Measurements from ENCODE around the gene MAMDC2. TPM values are rescaled to one million over a fixed set of nuclear protein-coding genes. Genes with fewer than 3 reads are reported as not detected.
A peak's percentile ranks its signal among the peaks of the same experiment; 100 is the strongest.

Gene MAMDC2
- total and polyA plus RNA-seq, 7 donors: 0.91 to 11.9 (median 2.2) TPM

GRCh38 chr9:70260606-70261005 is 217.0 kb downstream of the MAMDC2 start:
- intact Hi-C loops (cut with DNase I): loop anchor here in 1 of 2 donors (10.0 kb wide), 1 partner anchor 224 kb away; no protein-coding TSS in a partner anchor
- peak overlapping the region; percentile 19 for H3K27ac ChIP-seq
- no peak for TF ChIP-seq CTCF (IDR thresholded peaks at IDR 0.05)
- no peak for DNase-seq
- WGBS, 3 donors: 93 to 96% (median 94%) methylated on average over 8 of the region's 8 CpGs
- H3K27me3 ChIP-seq (ENCODE audit: insufficient read depth in 3 of 3, low read length in 2 of 3): no peaks in the 10 kb centered on the region
- peaks cover 3 to 16% of the 10 kb centered on the region in 2 donors for H3K36me3 ChIP-seq (ENCODE audit: insufficient read depth in 1 of 2, low read depth in 1 of 2)
- ATAC-seq: no peak
- H3K4me3 ChIP-seq: peak overlapping the region; percentile 78
- no peaks in the 10 kb centered on the region for H3K9me3 ChIP-seq
- H3K4me1 ChIP-seq: peaks cover 57% of the 10 kb centered on the region

GRCh38 chr9:70261131-70261870 is 217.7 kb downstream of the MAMDC2 start:
- no peaks in the 10 kb centered on the region for H3K27me3 ChIP-seq (ENCODE audit: insufficient read depth in 3 of 3, low read length in 2 of 3)
- peaks cover 57% of the 10 kb centered on the region for H3K4me1 ChIP-seq
- H3K27ac ChIP-seq: peak overlapping the region; percentile 19
- intact Hi-C loops (cut with DNase I): loop anchor here in 1 of 2 donors (10.0 kb wide), 1 partner anchor 224 kb away; no protein-coding TSS in a partner anchor
- WGBS, 3 donors: 43 to 57% (median 52%) methylated on average over 4 of the region's 4 CpGs
- TF ChIP-seq CTCF (IDR thresholded peaks at IDR 0.05): no peak
- peaks cover 3 to 22% of the 10 kb centered on the region in 2 donors for H3K36me3 ChIP-seq (ENCODE audit: insufficient read depth in 1 of 2, low read depth in 1 of 2)
- no peaks in the 10 kb centered on the region for H3K9me3 ChIP-seq
- H3K4me3 ChIP-seq: peak overlapping the region; percentile 8
- ATAC-seq (no peak), DNase-seq (no peak)

GRCh38 chr9:70262366-70262765 is 218.7 kb downstream of the MAMDC2 start:
- no peak for ATAC-seq
- WGBS, 3 donors: 90 to 92% (median 91%) methylated on average over 2 of the region's 2 CpGs

GRCh38 chr9:70262948-70263347 is 219.3 kb downstream of the MAMDC2 start:
- intact Hi-C loops (cut with DNase I): loop anchor here in 1 of 2 donors (10.0 kb wide), 1 partner anchor 222 kb away; no protein-coding TSS in a partner anchor
- Histone ChIP-seq H3K4me3 (no peak overlapping the region), H3K27me3 (ENCODE audit: insufficient read depth in 3 of 3, low read length in 2 of 3) (no peaks in the 10 kb centered on the region), H3K4me1 (peaks cover 45% of the 10 kb centered on the region), H3K27ac (peak overlapping the region; percentile 76), H3K36me3 (ENCODE audit: insufficient read depth in 1 of 2, low read depth in 1 of 2) (peaks cover 3 to 36% of the 10 kb centered on the region in 2 donors), H3K9me3 (no peaks in the 10 kb centered on the region)
- WGBS, 3 donors: 40 to 47% (median 41%) methylated on average over 6 of the region's 6 CpGs
- TF ChIP-seq CTCF (IDR thresholded peaks at IDR 0.05): no peak
- DNase-seq (no peak), ATAC-seq (no peak)

More at GRCh38 chr9:70262366-70262765, 218.7 kb downstream of the MAMDC2 start:
- intact Hi-C loops (cut with DNase I): loop anchor here in 1 of 2 donors (10.0 kb wide), 1 partner anchor 222 kb away; no protein-coding TSS in a partner anchor
- H3K27me3 ChIP-seq (ENCODE audit: insufficient read depth in 3 of 3, low read length in 2 of 3): no peaks in the 10 kb centered on the region
- no peak overlapping the region for H3K4me3 ChIP-seq
- no peaks in the 10 kb centered on the region for H3K9me3 ChIP-seq
- peaks cover 51% of the 10 kb centered on the region for H3K4me1 ChIP-seq
- no peak for DNase-seq
- H3K27ac ChIP-seq: peak overlapping the region; percentile 76
- TF ChIP-seq CTCF (IDR thresholded peaks at IDR 0.05): no peak
- H3K36me3 ChIP-seq (ENCODE audit: insufficient read depth in 1 of 2, low read depth in 1 of 2): peaks cover 3 to 32% of the 10 kb centered on the region in 2 donors

Measured in psoas muscle (tissue), 8 donors.